ENCODE data around the gene PAK2. TPM values are rescaled to one million over a fixed set of nuclear protein-coding genes. Genes with fewer than 3 reads are reported as not detected.

PAK2 gene
- total and polyA plus RNA-seq, 2 of the 4 experiments (the other 2 are of a cell fraction), result 31.8 to 36.0 TPM

DNA sequence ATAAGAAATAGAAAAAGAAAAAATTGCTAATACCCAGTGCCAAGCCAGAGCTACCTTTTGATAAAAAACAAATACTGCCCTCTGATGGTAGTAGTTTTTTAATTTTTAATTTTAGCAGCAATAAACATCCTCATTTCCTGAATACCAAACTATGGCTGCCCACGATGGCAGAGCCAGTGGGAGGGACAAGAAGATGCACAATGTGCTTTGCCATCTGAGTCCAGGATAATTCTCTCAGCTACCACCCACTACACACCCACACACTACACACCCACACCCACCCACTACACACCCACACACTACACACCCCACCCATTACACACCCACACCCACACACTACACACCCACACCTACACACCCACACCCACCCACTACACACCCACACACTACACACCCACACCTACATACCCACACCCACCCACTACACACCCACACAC is 45.4 kb upstream of the PAK2 start:
- Histone ChIP-seq H3K79me1 (ENCODE audit: low read depth in 1 of 2, low read length in 2 of 2) (no peaks in the 10 kb centered on the region), H2AK9ac (replicated peaks; ENCODE audit: low read depth, low read length, poor library complexity) (no peak overlapping the region), H3K18ac (ENCODE audit: low read depth, low read length) (no peak overlapping the region), H2BK120ac (ENCODE audit: low read depth, low read length) (no peak overlapping the region), H4K8ac (ENCODE audit: low read depth in 2 of 2, low read length in 2 of 2) (peak overlapping the region in 1 of 2 experiments; percentile 64; a peak in 2 of 4 replicates), H3K36me3 (ENCODE audit: control insufficient read depth, insufficient read depth, low read length) (no peaks in the 10 kb centered on the region), H3K4me1 (ENCODE audit: control insufficient read depth, insufficient read depth, low read length) (0 out of 2 replicates have a peak, but pooled peaks cover 1% of the 10 kb centered on the region), H2BK15ac (ENCODE audit: low read depth, low read length) (no peak overlapping the region), H3K4me3 (ENCODE audit: insufficient read depth, low read depth, low read length) (no peak overlapping the region), H3K23ac (ENCODE audit: low read depth, low read length) (no peak overlapping the region), H3K56ac (ENCODE audit: extremely low read depth, insufficient read depth, low read length) (no peak overlapping the region), H4K5ac (ENCODE audit: low read depth, low read length) (peak overlapping the region; percentile 19), H3K27ac (ENCODE audit: insufficient read depth, low read length) (no peak overlapping the region), H2BK20ac (ENCODE audit: low read depth, low read length) (no peak overlapping the region), H3K14ac (replicated peaks; ENCODE audit: low read depth, low read length) (no peak overlapping the region), H3K9me1 (ENCODE audit: insufficient read depth, low read length) (no peaks in the 10 kb centered on the region), H2AK5ac (ENCODE audit: low read depth, low read length) (no peak overlapping the region), H3K9ac (ENCODE audit: low read depth, low read length) (no peak overlapping the region), H2AFZ (replicated peaks; ENCODE audit: low read length, poor library complexity) (no peak overlapping the region), H3K9me3 (ENCODE audit: control insufficient read depth, insufficient read depth, low read length) (no peaks in the 10 kb centered on the region), H2BK5ac (ENCODE audit: low read depth, low read length, poor library complexity, severe bottlenecking) (peak overlapping the region; percentile 87), H3K4ac (ENCODE audit: low read depth, low read length) (no peak overlapping the region), H4K20me1 (ENCODE audit: insufficient read depth, low read length) (no peaks in the 10 kb centered on the region), H3K4me2 (ENCODE audit: low read depth, low read length) (peak overlapping the region; percentile 36; the same call in 1 of the 2 replicates), H3K27me3 (ENCODE audit: control insufficient read depth, insufficient read depth, low read length) (peaks cover 7% of the 10 kb centered on the region), H4K91ac (ENCODE audit: insufficient read depth, low read depth, low read length) (no peak overlapping the region)
- 0% methylated on average over 1 of the region's 1 CpG; no CpG with 5 or more reads in 1 of the 2 experiments for WGBS, 2 experiments (ENCODE audit: extremely low coverage in 2 of 2, insufficient read length in 1 of 2)
- intact Hi-C loops (cut with micrococcal nuclease) (no loop called here), in situ Hi-C loops (cut with MboI; ENCODE audit: low sequenced_read_pairs) (no loop called here), dilution Hi-C loops (cut with HindIII; ENCODE audit: low sequenced_read_pairs, unreplicated experiment) (no loop called here)
- BruUV-seq (replicated peaks), result no TSS peak
- TF ChIP-seq MAFK (IDR thresholded peaks at IDR 0.05; ENCODE audit: low read depth, low read length), result no peak
- no peak for TF ChIP-seq CHD1 (IDR thresholded peaks at IDR 0.05; ENCODE audit: low read depth, low read length)
- no peak for TF ChIP-seq BHLHE40 (IDR thresholded peaks at IDR 0.05; ENCODE audit: low read depth, low read length)
- TF ChIP-seq FOS (IDR thresholded peaks at IDR 0.05; ENCODE audit: low read depth, low read length), result no peak
- TF ChIP-seq CEBPB (IDR thresholded peaks at IDR 0.05; ENCODE audit: low read depth, low read length), result no peak
- TF ChIP-seq MXI1 (IDR thresholded peaks at IDR 0.05; ENCODE audit: borderline replicate concordance, low read depth, low read length), result no peak
- TF ChIP-seq, protein P1, sequence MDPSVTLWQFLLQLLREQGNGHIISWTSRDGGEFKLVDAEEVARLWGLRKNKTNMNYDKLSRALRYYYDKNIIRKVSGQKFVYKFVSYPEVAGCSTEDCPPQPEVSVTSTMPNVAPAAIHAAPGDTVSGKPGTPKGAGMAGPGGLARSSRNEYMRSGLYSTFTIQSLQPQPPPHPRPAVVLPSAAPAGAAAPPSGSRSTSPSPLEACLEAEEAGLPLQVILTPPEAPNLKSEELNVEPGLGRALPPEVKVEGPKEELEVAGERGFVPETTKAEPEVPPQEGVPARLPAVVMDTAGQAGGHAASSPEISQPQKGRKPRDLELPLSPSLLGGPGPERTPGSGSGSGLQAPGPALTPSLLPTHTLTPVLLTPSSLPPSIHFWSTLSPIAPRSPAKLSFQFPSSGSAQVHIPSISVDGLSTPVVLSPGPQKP (IDR thresholded peaks at IDR 0.05; ENCODE audit: borderline replicate concordance, low read depth, low read length), result no peak
- CTCF ChIA-PET, result no interaction called here
- POLR2A ChIA-PET (ENCODE audit: unreplicated experiment), result no interaction called here
- DNase-seq (peak; percentile 13), ATAC-seq (ENCODE audit: low read depth) (peak; percentile 68)
